Endometrium (tissue), 2 donors: Measurements from ENCODE around the gene AIFM1.
"Not testable (repeated sequence)": the region's sequence is repeated elsewhere in the genome, so short reads cannot be mapped to it uniquely, and the experiment has no call there.

Experiments
- FAIRE-seq: peaks from 2 replicates; lab custom pipeline; 2012; peaks lifted over from hg19 to GRCh38; lab: Jason Lieb, UNC
- donor health status: control.
- donor health status: control.

AIFM1 gene

GRCh38 chrX:130118441-130119311, 47.0 kb downstream of the AIFM1 start:
- no peak for FAIRE-seq

GRCh38 chrX:130117166-130117565, 48.5 kb downstream of the AIFM1 start:
- FAIRE-seq = no peak

DNA sequence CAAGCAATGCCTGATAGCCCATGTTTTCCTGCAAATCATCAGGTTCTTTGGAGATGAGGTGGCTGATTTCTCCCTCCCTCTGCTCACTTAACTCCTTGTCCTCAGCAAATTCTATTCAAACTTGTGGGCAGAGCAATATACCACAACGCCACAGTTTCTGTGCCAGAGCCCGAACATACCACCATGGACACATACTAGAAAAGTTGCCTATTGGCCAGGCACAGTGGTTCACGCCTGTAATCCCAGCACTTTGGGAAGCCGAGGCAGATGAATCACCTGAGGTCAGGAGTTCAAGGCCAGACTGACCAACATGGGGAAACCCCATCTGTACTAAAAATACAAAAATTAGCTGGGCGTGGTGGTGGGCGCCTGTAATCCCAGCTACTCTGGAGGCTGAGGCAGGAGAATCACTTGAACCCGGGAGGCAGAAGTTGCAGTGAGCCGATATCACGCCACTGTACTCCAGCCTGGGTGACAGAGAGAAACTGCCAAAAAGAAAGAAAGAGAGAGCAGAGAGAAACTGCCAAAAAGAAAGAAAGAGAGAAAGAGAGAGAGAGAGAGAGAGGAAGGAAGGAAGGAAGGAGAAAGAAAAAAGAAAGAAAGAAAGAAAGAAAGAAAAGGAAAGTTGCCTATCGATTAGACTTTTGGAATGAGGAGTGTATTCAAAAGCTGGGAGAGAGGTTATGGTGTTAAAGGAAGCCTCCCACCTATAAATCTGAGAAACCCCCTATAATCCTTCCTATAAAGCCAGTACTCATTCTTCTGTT, 50.3 kb downstream of the AIFM1 start:
- FAIRE-seq = not testable (repeated sequence)

DNA sequence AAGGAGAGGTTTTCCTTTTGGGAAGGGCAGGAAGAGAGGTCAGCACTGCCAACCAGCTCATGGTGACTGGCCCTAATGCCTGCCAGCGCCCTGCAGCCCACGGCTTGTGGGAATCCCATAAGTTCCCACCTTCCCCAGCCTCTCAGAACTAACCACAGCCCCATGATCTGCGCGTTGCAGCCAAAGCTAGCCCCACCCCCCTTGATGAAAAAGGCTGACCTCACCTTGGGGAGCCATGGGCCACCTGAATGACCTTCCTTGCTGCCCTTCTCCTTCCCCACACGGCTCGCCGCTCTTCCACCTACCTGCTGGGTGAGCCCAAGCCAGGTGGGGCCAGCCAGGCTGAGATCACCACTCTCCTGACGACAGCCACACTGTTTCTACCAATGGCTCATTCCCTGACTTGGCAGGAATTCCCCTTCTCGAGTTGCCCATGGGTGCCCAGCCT, 51.5 kb downstream of the AIFM1 start:
- FAIRE-seq = no peak

- no peak for FAIRE-seq
Observed at GRCh38 chrX:130111220-130112154, 54.2 kb downstream of the AIFM1 start.

DNA sequence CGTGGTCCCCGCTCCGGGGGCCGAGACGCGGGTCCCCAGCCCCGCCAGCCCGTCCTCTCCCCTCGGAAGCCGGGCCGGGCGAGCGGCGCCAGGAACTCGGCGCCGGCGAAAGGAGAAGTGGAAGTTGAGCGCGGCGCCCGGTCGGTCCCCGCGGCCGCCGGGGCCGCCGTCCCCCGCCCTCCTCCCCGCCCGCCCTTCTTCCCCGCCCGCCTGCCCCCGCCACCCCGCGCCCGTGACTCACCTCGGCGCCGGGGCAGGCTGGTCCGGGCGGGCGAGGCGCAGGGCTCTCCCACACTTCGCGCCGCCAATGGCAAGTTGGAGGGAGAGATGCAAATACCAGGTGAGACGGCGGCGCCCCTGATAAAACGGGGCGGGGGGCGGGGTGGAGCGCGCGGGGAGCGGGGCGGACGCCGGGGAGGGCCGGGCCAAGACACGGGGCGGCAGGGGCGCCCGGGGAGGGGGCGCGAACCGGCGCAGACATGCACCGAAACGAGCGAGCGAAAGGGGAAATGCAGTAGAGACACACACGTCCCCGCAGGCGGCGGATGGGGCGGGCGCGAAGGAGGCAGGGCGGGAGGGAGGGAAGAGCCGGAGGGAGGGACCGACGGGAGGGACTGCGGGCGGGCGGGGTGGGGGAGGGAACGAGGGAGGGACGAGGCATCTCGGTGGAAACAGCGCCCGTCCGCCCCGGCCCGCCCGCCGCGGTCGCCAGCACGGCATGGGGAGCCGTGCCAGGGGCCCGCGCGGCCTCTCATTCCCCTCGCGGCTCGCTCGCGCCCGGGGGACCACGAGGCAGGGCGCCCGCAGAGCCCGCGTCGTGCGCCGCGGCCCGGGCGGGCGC, 55.0 kb downstream of the AIFM1 start, which contains the start of gene ELF4:
Gene ELF4 (minus strand): TSS at position 119 of the 841 bp plus-strand sequence. CDS start 29,167 bp downstream, outside the sequence.
- no peak for FAIRE-seq

- no peak for FAIRE-seq
Observed at GRCh38 chrX:130109429-130110378, 55.9 kb downstream of the AIFM1 start.

DNA sequence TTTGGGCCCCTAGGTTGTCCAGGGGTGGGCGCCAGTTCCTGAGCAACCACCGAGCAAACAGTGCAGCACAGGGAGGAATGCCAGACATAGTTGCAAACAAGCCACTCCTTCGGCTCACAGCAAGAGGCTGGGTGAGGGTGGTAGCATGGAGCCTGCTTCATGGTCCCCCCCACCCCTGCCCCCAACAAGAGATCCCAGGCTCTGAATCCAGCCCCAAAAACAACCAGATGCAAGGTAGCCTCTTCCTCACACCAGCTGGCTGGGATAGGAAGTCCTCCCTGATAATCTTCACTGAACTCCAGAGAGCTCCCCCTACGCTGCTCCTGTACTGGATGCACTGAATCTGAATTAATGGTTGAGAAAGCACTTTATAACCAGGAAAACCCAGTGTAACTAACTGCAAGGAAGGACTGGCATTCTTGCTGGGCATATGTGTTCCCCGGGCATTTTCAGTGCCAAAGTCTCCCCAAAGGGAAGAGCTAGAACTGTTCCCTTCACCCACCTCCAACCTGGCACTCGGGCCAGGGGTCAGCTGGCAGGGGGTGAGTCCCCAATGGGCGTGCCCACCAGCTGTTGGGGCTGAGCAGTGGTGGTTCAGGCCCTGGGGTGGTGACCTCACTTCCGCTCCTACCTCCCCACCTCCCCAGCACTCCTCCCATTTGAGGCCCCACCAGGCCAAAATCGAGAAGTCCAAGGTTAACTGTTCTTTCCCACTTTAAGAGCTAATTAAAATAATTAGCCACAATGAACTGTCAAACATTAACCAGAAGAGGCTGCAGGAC, 56.8 kb downstream of the AIFM1 start:
- no peak for FAIRE-seq

DNA sequence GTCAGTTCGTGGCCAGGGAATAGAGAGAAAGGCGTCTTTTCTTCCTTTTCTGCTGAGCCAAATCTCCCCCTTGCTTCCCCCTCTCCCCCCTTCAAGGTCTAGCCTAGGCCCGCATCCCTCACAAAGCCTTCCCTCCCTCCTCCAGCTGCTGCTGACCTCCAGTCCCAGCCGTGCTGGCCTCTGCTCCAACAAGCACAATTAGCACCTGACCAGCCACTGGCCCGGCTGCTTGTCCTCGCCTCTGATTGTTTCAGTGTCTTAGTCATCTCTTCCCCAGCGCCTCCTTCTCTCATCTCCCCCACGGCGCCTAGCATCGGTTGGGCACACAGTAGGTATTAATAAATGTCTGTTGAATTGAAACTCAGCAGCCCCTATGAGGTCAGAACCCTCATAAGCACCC, 59.6 kb downstream of the AIFM1 start:
- FAIRE-seq = no peak

- no peak for FAIRE-seq
Observed at GRCh38 chrX:130105244-130105643, 60.4 kb downstream of the AIFM1 start.

- FAIRE-seq = no peak
Observed at GRCh38 chrX:130103605-130104004, 62.0 kb downstream of the AIFM1 start.

- FAIRE-seq = no peak
Observed at GRCh38 chrX:130100180-130100579, 65.5 kb downstream of the AIFM1 start.

- FAIRE-seq = no peak
Observed at GRCh38 chrX:130098210-130098552, 67.5 kb downstream of the AIFM1 start.

DNA sequence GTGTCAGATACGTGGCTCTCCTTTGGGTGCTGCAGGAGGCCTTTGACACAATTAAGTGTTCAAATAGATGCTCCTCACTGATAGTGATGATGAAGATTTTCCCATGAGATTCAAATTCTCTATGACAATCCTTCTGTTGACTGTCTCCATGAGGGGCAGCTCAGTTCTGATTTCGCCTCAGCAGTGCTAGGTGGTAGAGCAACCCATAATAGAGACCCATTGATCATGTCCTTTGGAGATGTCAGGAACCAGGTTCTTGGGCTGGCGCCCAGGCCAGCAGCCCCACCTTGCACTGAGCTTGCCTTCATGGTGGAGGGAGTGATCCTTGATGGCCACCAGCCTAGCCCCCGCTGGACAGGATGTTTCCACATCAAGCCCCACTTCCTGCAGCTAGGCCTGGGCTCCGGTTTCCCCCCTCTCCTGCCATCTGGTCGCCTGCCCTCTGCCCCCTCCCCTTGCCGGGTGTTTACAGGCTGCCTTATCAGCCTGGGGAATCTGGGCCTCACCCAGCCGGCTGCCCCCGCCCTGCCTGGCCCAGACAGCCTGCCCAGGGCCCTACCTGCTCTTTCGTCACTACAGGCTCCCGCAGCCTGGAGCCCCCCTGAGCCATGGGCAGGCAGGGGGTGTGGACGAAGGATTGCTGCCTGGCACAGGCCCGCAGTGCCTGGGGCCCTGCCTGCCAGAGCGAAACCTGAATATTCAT, 68.0 kb downstream of the AIFM1 start:
- no peak for FAIRE-seq

DNA sequence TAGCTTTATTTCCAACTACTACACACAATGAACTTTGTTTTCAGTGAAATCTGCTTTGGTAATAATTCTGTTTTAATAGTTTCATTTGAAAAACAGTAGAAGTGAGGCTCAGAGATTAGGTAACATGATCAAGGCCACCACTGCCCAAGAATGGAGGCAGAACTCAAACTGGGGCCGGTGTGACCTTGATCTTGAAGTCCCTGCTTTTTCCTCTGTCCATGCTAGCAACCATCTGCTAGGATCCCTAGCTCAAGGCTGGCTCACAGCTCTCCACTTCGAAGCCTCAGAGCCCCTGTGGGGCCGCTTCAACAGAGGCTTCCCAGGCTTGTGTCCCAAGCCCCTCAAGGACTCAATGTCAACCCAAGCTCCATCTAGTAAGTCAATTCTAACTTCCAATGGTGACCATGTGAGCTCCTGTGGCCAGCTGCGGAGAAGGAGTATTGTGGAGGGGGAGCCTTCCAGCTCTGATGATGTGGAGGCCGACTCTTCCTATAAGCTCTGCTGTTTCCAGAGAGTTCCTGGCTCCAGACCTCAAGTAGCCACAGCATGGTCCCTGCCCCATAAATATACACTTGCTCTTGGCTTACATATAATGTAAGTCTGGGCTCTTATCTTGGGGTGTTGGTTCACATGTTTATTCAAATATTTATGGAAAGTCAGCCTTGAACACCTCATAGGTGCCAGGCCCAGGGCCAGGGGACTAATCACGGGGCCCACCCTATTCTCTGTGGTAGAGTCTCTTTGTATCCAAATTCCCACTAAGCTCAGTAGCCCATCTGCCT, 70.2 kb downstream of the AIFM1 start:
- FAIRE-seq = no peak

- no peak for FAIRE-seq
Observed at GRCh38 chrX:130094696-130095095, 70.9 kb downstream of the AIFM1 start.

DNA sequence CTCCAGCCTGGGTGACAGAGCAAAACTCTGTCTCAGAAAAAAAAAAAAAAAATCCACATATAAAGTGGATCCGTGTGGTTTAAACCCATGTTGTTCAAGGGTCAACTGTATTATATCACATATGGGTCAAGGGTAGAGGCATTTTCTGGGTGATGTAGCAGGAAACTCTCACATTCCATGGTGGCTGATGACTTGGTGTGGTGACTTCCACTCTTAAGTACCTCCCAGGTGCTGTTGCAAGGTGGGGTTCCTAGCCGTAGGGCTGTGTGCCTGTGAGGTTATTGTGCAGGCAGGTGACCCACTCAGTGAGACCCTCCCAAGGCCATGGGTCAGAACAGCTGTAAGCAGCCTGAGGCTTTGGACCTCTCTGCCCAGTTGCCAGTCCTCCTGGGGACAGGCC, 72.4 kb downstream of the AIFM1 start:
- FAIRE-seq = no peak
